HCT116 (cell line): ENCODE measurements around the gene SOCS1. TPM values are rescaled to one million over a fixed set of nuclear protein-coding genes. Genes with fewer than 3 reads are reported as not detected.
A peak's percentile ranks its signal among the peaks of the same experiment; 100 is the strongest.

Source experiments
- ATAC-seq: fragments of 200-7000 bp; cut with Tn5 transposase; 2 replicates; pipeline ENCODE4 v1.9.1; 2020; ENCODE audit warnings: mild to moderate bottlenecking, moderate library complexity
- BruUV-seq: library from RNA; stranded (reverse); fragments of 400-500 nt; replicated peaks from 2 replicates; lab custom pipeline; 2021; lab: Mats Ljungman, UMichigan
- CTCF ChIA-PET: fragments of 300-600 bp; sonication (Branson Sonifier 250); formaldehyde crosslinking; loops from one replicate; lab custom pipeline; 2021; ENCODE audit warnings: antibody characterized with exemption; lab: Charles Lee
- POLR2A ChIA-PET: fragments of 300-600, 350-600 bp; sonication (Branson Sonifier 250); formaldehyde crosslinking; loops from one replicate; lab custom pipeline; 2021; ENCODE audit warnings: antibody characterized with exemption; lab: Charles Lee
- RAD21 ChIA-PET, 2 experiments: fragments of 300-600 bp; sonication (Branson Sonifier 250); formaldehyde crosslinking; loops; one replicate each; lab custom pipeline; 2023; ENCODE audit warnings: low total read pairs in 2 of 2; ENCODE audit not compliant: uncharacterized antibody in 2 of 2, unreplicated experiment in 2 of 2, low non-redundant PET in 1 of 2; lab: Charles Lee
- DNase-seq: peaks from one replicate; pipeline ENCODE4 v3.0.0-alpha.2; 2010; ENCODE audit warnings: low read depth, low spot score
- H2AFZ ChIP-seq: fragments of 200-600 bp; shearing (Covaris generic), sonication (generic); 2 replicates; pipeline ENCODE4 v1.6.1; 2017; ENCODE audit warnings: low read depth, mixed run types, mixed read lengths, antibody characterized with exemption, low read length; ENCODE audit not compliant: poor library complexity, severe bottlenecking
- H3K27ac ChIP-seq: 2 replicates; pipeline ENCODE4 v1.5.1; 2012; ENCODE audit warnings: low read depth, low read length
- H3K27me3 ChIP-seq: fragments of 200-600 bp; sonication (generic); 2 replicates; pipeline ENCODE4 v1.6.1; 2016; ENCODE audit warnings: mixed run types, low read length, mixed read lengths; ENCODE audit not compliant: insufficient read depth
- H3K36me3 ChIP-seq, 2 experiments: fragments of 200-500 bp in 1 of 2; fragments of 200-600 bp in 1 of 2; sonication (Bioruptor generic) in 1 of 2; sonication (generic) in 1 of 2; 2 replicates each; pipeline versions ENCODE4 v1.5.1 to v1.6.1; 2014 to 2016; ENCODE audit warnings: low read length in 2 of 2, inconsistent platforms in 1 of 2, mixed read lengths in 1 of 2, mixed run types in 1 of 2; ENCODE audit not compliant: insufficient read depth in 2 of 2, control insufficient read depth in 1 of 2
- H3K4me1 ChIP-seq, 2 experiments: fragments of 200-600 bp in 1 of 2; sonication (generic) in 1 of 2; 2 replicates each; pipeline versions ENCODE4 v1.5.1 to v1.6.1; 2012 to 2017; ENCODE audit warnings: low read length in 2 of 2, inconsistent platforms in 1 of 2, mild to moderate bottlenecking in 1 of 2, mixed read lengths in 1 of 2, mixed run types in 1 of 2, moderate library complexity in 1 of 2; ENCODE audit not compliant: insufficient read depth in 2 of 2, control insufficient read depth in 1 of 2
- H3K4me2 ChIP-seq: fragments of 200-600 bp; sonication (generic); 2 replicates; pipeline ENCODE4 v1.6.1; 2017; ENCODE audit warnings: mixed run types, low read length, mixed read lengths
- H3K4me3 ChIP-seq, 2 experiments: fragments of 200-600 bp in 1 of 2; sonication (generic) in 1 of 2; replicated peaks in 1 of 2; 2 replicates each; pipeline ENCODE4 v1.5.1; 2011 to 2016; ENCODE audit warnings: low read length in 2 of 2, control low read depth in 1 of 2, low read depth in 1 of 2, mild to moderate bottlenecking in 1 of 2, mixed read lengths in 1 of 2, mixed run types in 1 of 2
- H3K79me2 ChIP-seq: fragments of 200-600 bp; sonication (generic); 2 replicates; pipeline ENCODE4 v1.6.1; 2017; ENCODE audit warnings: mild to moderate bottlenecking, mixed run types, low read length, moderate library complexity, mixed read lengths; ENCODE audit not compliant: insufficient read depth
- H3K9ac ChIP-seq: fragments of 200-600 bp; sonication (generic); 2 replicates; pipeline ENCODE4 v1.6.1; 2016; ENCODE audit warnings: low read length, mixed read lengths
- H3K9me2 ChIP-seq: fragments of 200-600 bp; sonication (generic), shearing (Covaris generic); 2 replicates; pipeline ENCODE4 v1.6.1; 2017; ENCODE audit warnings: mixed run types, mild to moderate bottlenecking, moderate library complexity; ENCODE audit not compliant: insufficient read depth
- H3K9me3 ChIP-seq, 2 experiments: fragments of 200-500 bp in 1 of 2; fragments of 200-600 bp in 1 of 2; sonication (Bioruptor generic) in 1 of 2; sonication (generic) in 1 of 2; 2 replicates each; pipeline ENCODE4 v1.6.1; 2014 to 2017; ENCODE audit warnings: low read length in 2 of 2, mixed read lengths in 2 of 2, inconsistent platforms in 1 of 2, low read depth in 1 of 2, mild to moderate bottlenecking in 1 of 2, mixed run types in 1 of 2, moderate library complexity in 1 of 2; ENCODE audit not compliant: control insufficient read depth in 1 of 2, insufficient read depth in 1 of 2
- H4K20me1 ChIP-seq: fragments of 200-600 bp; sonication (generic), shearing (Covaris generic); 2 replicates; pipeline ENCODE4 v1.6.1; 2017; ENCODE audit warnings: mixed run types, mild to moderate bottlenecking, moderate library complexity; ENCODE audit not compliant: insufficient read depth
- CEBPB ChIP-seq: IDR thresholded peaks from 2 replicates; pipeline ENCODE4 v1.6.1; 2012; ENCODE audit warnings: low read depth
- CTCF ChIP-seq, 3 experiments: fragments of 200-600 bp in 1 of 3; sonication (generic) in 1 of 3; IDR thresholded peaks in 2 of 3; conservative IDR thresholded peaks in 1 of 3; 2 replicates each; pipeline ENCODE4 v1.5.1; 2012 to 2017; ENCODE audit warnings: low read depth in 2 of 3, low read length in 2 of 3, antibody characterized with exemption in 1 of 3, borderline replicate concordance in 1 of 3, control low read depth in 1 of 3, mild to moderate bottlenecking in 1 of 3, mixed read lengths in 1 of 3, mixed run types in 1 of 3, moderate library complexity in 1 of 3; ENCODE audit not compliant: insufficient read depth in 1 of 3
- EGR1 ChIP-seq: IDR thresholded peaks from 2 replicates; pipeline ENCODE4 v1.6.1; 2012; ENCODE audit warnings: low read depth
- ELF1 ChIP-seq: IDR thresholded peaks from 2 replicates; pipeline ENCODE4 v1.6.1; 2012; ENCODE audit warnings: low read depth, borderline replicate concordance
- EZH2 ChIP-seq: fragments of 200-600 bp; sonication (generic); IDR thresholded peaks from 2 replicates; pipeline ENCODE4 v1.6.1; 2017; ENCODE audit warnings: antibody characterized with exemption, mixed run types
- EZH2phosphoT487 ChIP-seq: fragments of 200-600 bp; IDR thresholded peaks from 2 replicates; pipeline ENCODE4 v1.6.1; 2018; ENCODE audit warnings: antibody characterized with exemption, borderline replicate concordance
- POLR2A ChIP-seq: IDR thresholded peaks from 2 replicates; pipeline ENCODE4 v1.7.0; 2011; ENCODE audit warnings: borderline replicate concordance; ENCODE audit not compliant: insufficient read depth, insufficient read length; ENCODE audit errors: extremely low read depth
- RAD21 ChIP-seq: IDR thresholded peaks from 2 replicates; pipeline ENCODE4 v1.6.1; 2012; ENCODE audit warnings: low read depth, mild to moderate bottlenecking
- REST ChIP-seq: IDR thresholded peaks from 2 replicates; pipeline ENCODE4 v1.6.1; 2012; ENCODE audit warnings: low read depth
- SRF ChIP-seq: IDR thresholded peaks from 2 replicates; pipeline ENCODE4 v1.6.1; 2012; ENCODE audit warnings: low read depth
- TCF7L2 ChIP-seq: IDR thresholded peaks from 2 replicates; pipeline ENCODE4 v1.7.0; 2011; ENCODE audit warnings: borderline replicate concordance, inconsistent platforms; ENCODE audit not compliant: insufficient read depth, insufficient read length; ENCODE audit errors: extremely low read depth
- intact Hi-C: fragments of 100-400 bp; cut with micrococcal nuclease; formaldehyde crosslinking; loops from 2 replicates; pipeline ENCODE4 v1.10.0; 2022
- total RNA-seq: library from RNA; stranded (reverse); gene quantifications from one replicate; pipeline ENCODE4 v1.2.1, GENCODE V29; 2021; ENCODE audit not compliant: unreplicated experiment

The SOCS1 gene
- total RNA-seq, 1 experiment from 2014 or later = 4.9 TPM

- RAD21 ChIA-PET = no interaction called here
- Histone ChIP-seq H3K79me2 (no peaks in the 10 kb centered on the region), H3K4me3 (no peak overlapping the region), H2AFZ (no peak overlapping the region), H3K4me1 (no peaks in the 10 kb centered on the region), H3K36me3 (no peaks in the 10 kb centered on the region), H3K27ac (no peak overlapping the region), H3K9me2 (no peaks in the 10 kb centered on the region), H3K9me3 (no peaks in the 10 kb centered on the region), H3K4me2 (no peak overlapping the region), H3K27me3 (no peaks in the 10 kb centered on the region), H4K20me1 (no peaks in the 10 kb centered on the region), H3K9ac (no peak overlapping the region)
- CTCF ChIA-PET = no interaction called here
- DNase-seq (no peak), ATAC-seq (peak; percentile 48; the same call in 1 of the 2 replicates)
- intact Hi-C loops = no loop called here
- POLR2A ChIA-PET = no interaction called here
- TF ChIP-seq CEBPB = no peak
- TF ChIP-seq EZH2 = no peak
- TF ChIP-seq POLR2A = no peak
- no peak for TF ChIP-seq EGR1
- no peak for TF ChIP-seq TCF7L2
- TF ChIP-seq EZH2phosphoT487 = no peak
- TF ChIP-seq RAD21 = no peak
- no peak for TF ChIP-seq SRF
- no peak for TF ChIP-seq REST
- no peak for TF ChIP-seq CTCF (IDR thresholded peaks at IDR 0.05 in 2 of 3, conservative IDR thresholded peaks at IDR 0.05 in 1 of 3; ENCODE audit: borderline replicate concordance in 1 of 3, insufficient read depth in 1 of 3, low read depth in 2 of 3, low read length in 2 of 3)
- TF ChIP-seq ELF1 = no peak
- BruUV-seq = no TSS peak
These were observed 6.9 kb upstream of the SOCS1 start for GRCh38 chr16:11262915-11263314.
